MM.1S (cell line): ENCODE results near the gene LPCAT3.
A peak's percentile ranks its signal among the peaks of the same experiment; 100 is the strongest.

Experiments
- DNase-seq: peaks from one replicate; pipeline ENCODE4 v3.0.0-alpha.2; 2015
- H2AFZ ChIP-seq: fragments of 300-600 bp; sonication (generic); 2 replicates; pipeline ENCODE4 v1.6.0; 2016; ENCODE audit warnings: antibody characterized with exemption, low read length
- H3F3A ChIP-seq: fragments of 300-600 bp; sonication (generic); 2 replicates; pipeline ENCODE4 v1.6.1; 2016; ENCODE audit warnings: mild to moderate bottlenecking, antibody characterized with exemption, low read length, moderate library complexity, mixed read lengths; ENCODE audit not compliant: insufficient read depth
- H3K27ac ChIP-seq: fragments of 300-600 bp; sonication (generic); 2 replicates; pipeline ENCODE4 v1.5.1; 2016; ENCODE audit warnings: mild to moderate bottlenecking, low read length
- H3K27me3 ChIP-seq: fragments of 300-600 bp; sonication (generic); replicated peaks from 2 replicates; pipeline ENCODE4 v1.6.0; 2016; ENCODE audit warnings: low read length; ENCODE audit not compliant: insufficient read depth
- H3K36me3 ChIP-seq: fragments of 300-600 bp; sonication (generic); replicated peaks from 2 replicates; pipeline ENCODE4 v1.6.1; 2016; ENCODE audit warnings: mild to moderate bottlenecking, low read length, mixed read lengths; ENCODE audit not compliant: insufficient read depth
- H3K4me1 ChIP-seq: fragments of 300-600 bp; sonication (generic); 2 replicates; pipeline ENCODE4 v1.6.1; 2016; ENCODE audit warnings: low read length, mixed read lengths
- H3K4me2 ChIP-seq: fragments of 300-600 bp; sonication (generic); 2 replicates; pipeline ENCODE4 v1.6.0; 2016; ENCODE audit warnings: low read depth, low read length
- H3K4me3 ChIP-seq: fragments of 300-600 bp; sonication (generic); 2 replicates; pipeline ENCODE4 v1.5.1; 2016; ENCODE audit warnings: low read length, mixed read lengths
- H3K79me2 ChIP-seq: fragments of 300-600 bp; sonication (generic); 2 replicates; pipeline ENCODE4 v1.6.1; 2016; ENCODE audit warnings: mixed run types, low read length, mixed read lengths
- H3K9ac ChIP-seq: fragments of 300-600 bp; sonication (generic); 2 replicates; pipeline ENCODE4 v1.6.1; 2016; ENCODE audit warnings: low read length, mixed read lengths
- H3K9me2 ChIP-seq: fragments of 300-600 bp; sonication (generic); replicated peaks from 2 replicates; pipeline ENCODE4 v1.6.1; 2016; ENCODE audit warnings: mild to moderate bottlenecking, low read length, mixed read lengths; ENCODE audit not compliant: insufficient read depth
- H3K9me3 ChIP-seq: fragments of 300-600 bp; sonication (generic); replicated peaks from 2 replicates; pipeline ENCODE4 v1.6.1; 2016; ENCODE audit warnings: mild to moderate bottlenecking, low read length, mixed read lengths; ENCODE audit not compliant: insufficient read depth
- H4K20me1 ChIP-seq: fragments of 300-600 bp; sonication (generic); 2 replicates; pipeline ENCODE4 v1.6.1; 2016; ENCODE audit warnings: mild to moderate bottlenecking, low read length, moderate library complexity, mixed read lengths; ENCODE audit not compliant: insufficient read depth
- EZH2 ChIP-seq: fragments of 300-600 bp; sonication (generic); optimal IDR thresholded peaks from 2 replicates; pipeline ENCODE3; 2017; ENCODE audit warnings: low read depth, mild to moderate bottlenecking, antibody characterized with exemption, low read length, mixed read lengths
- EZH2phosphoT487 ChIP-seq: fragments of 300-600 bp; sonication (generic); IDR thresholded peaks from 2 replicates; pipeline ENCODE4 v1.6.1; 2018; ENCODE audit warnings: antibody characterized with exemption, low read length
- TF ChIP-seq, protein P1 (sequence below): fragments of 300-600 bp; sonication (generic); IDR thresholded peaks from 2 replicates; pipeline ENCODE4 v1.5.1; 2016; ENCODE audit warnings: antibody characterized with exemption, low read length, mixed read lengths

The LPCAT3 gene

DNA sequence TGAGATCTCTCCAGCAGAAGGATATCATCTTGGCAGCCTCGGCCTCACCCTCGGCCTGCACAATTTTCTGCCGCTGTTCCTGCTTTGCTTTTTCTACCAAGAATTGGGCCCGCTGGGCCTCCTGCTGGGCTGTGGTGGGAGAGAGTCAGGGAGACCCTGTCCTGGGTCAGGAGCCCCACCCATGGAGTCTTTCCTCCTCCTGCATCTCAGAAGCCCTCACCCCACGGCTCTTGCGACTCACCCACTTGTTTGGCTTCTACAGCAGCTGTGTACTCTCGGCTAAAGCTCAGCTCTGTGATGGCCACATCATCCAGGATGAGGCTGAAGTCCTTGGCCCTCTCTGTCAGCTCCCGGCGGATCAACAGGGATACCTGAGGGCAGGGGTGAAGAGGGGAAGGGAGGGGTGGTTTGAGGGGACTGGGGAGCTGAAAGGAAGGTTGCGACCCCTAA lies 50.6 kb downstream of the LPCAT3 start:
- Histone ChIP-seq H3K27ac (no peak overlapping the region), H3K9me2 (no peaks in the 10 kb centered on the region), H3K4me1 (peaks cover 38% of the 10 kb centered on the region), H3F3A (peaks cover 57% of the 10 kb centered on the region), H2AFZ (no peak overlapping the region), H3K9me3 (no peaks in the 10 kb centered on the region), H3K36me3 (peaks cover 18% of the 10 kb centered on the region), H3K27me3 (no peaks in the 10 kb centered on the region), H3K9ac (no peak overlapping the region), H3K79me2 (peaks cover 61% of the 10 kb centered on the region), H4K20me1 (no peaks in the 10 kb centered on the region), H3K4me2 (no peak overlapping the region), H3K4me3 (no peak overlapping the region)
- DNase-seq, result no peak
- TF ChIP-seq, protein P1, sequence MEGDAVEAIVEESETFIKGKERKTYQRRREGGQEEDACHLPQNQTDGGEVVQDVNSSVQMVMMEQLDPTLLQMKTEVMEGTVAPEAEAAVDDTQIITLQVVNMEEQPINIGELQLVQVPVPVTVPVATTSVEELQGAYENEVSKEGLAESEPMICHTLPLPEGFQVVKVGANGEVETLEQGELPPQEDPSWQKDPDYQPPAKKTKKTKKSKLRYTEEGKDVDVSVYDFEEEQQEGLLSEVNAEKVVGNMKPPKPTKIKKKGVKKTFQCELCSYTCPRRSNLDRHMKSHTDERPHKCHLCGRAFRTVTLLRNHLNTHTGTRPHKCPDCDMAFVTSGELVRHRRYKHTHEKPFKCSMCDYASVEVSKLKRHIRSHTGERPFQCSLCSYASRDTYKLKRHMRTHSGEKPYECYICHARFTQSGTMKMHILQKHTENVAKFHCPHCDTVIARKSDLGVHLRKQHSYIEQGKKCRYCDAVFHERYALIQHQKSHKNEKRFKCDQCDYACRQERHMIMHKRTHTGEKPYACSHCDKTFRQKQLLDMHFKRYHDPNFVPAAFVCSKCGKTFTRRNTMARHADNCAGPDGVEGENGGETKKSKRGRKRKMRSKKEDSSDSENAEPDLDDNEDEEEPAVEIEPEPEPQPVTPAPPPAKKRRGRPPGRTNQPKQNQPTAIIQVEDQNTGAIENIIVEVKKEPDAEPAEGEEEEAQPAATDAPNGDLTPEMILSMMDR, result no peak
- no peak for TF ChIP-seq EZH2phosphoT487
- TF ChIP-seq EZH2, result no peak

DNA sequence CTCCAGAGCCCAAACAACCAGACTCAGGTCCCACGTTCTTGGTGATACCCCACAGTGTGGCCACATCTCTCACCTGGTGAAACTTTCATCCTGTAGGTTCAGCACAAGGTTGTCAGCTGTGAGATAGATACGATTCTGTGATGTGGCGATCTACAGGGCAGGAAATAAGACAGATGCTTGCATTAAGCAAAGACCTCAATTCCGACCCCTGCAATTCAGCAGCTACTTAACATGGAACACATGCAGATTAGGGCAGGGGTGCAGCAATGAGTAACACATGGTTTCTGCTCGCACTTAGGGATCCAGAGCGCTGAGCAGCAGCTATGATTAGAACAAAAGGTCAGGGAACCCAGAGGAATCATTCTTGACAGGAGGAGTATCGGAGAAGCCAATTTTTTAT lies 51.9 kb downstream of the LPCAT3 start:
- H3K4me2 ChIP-seq, result no peak overlapping the region
- peak; percentile 3 for DNase-seq
- no peak overlapping the region for H2AFZ ChIP-seq
- H3K36me3 ChIP-seq, result peaks cover 18% of the 10 kb centered on the region
- peaks cover 48% of the 10 kb centered on the region for H3K79me2 ChIP-seq
- no peak overlapping the region for H3K9ac ChIP-seq
- no peaks in the 10 kb centered on the region for H4K20me1 ChIP-seq
- H3K4me3 ChIP-seq, result no peak overlapping the region
- H3K27me3 ChIP-seq, result no peaks in the 10 kb centered on the region
- no peaks in the 10 kb centered on the region for H3K9me2 ChIP-seq
- H3F3A ChIP-seq, result peaks cover 60% of the 10 kb centered on the region
- H3K4me1 ChIP-seq, result peaks cover 37% of the 10 kb centered on the region
- no peak for TF ChIP-seq EZH2
- TF ChIP-seq EZH2phosphoT487, result no peak
- TF ChIP-seq, protein P1, result no peak
- H3K27ac ChIP-seq, result no peak overlapping the region; the same call in 1 of the 2 replicates
- no peaks in the 10 kb centered on the region for H3K9me3 ChIP-seq

DNA sequence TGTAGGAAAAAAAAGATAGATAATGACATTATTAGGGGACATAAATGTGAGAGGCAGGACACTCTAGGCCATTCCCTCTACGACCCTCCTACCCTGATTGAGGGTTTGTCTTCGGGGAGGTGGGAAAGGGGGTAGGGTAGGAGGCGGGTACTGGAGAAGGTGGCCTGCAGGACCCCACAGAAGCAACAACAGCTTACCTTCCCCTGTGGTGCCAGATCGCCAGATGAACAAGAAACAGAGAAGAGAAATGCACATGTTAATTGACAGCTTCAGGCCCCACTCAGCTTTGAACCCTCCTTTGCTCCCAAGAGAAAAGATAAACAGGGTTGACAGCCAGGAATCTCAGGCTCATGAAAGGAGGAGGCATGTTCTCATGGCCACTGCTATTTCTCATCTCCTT lies 52.6 kb downstream of the LPCAT3 start:
- Histone ChIP-seq H4K20me1 (no peaks in the 10 kb centered on the region), H3K4me1 (peaks cover 43% of the 10 kb centered on the region), H3K9me2 (no peaks in the 10 kb centered on the region), H3F3A (peaks cover 66% of the 10 kb centered on the region), H3K27me3 (no peaks in the 10 kb centered on the region), H2AFZ (no peak overlapping the region), H3K4me3 (no peak overlapping the region), H3K9me3 (no peaks in the 10 kb centered on the region), H3K79me2 (peaks cover 48% of the 10 kb centered on the region), H3K36me3 (peaks cover 18% of the 10 kb centered on the region), H3K9ac (no peak overlapping the region), H3K4me2 (no peak overlapping the region), H3K27ac (peak overlapping the region; percentile 48; the same call in 1 of the 2 replicates)
- DNase-seq, result no peak
- no peak for TF ChIP-seq EZH2phosphoT487
- TF ChIP-seq EZH2, result no peak
- TF ChIP-seq, protein P1, result no peak
